GM12872 (cell line): Measurements from ENCODE around the gene PPIG.

ENCODE experiments used
- CTCF ChIP-seq: IDR thresholded peaks from 3 replicates; pipeline ENCODE4 v1.5.1; 2011; ENCODE audit warnings: low read depth, mild to moderate bottlenecking, low read length, moderate library complexity; ENCODE audit not compliant: insufficient read depth

The PPIG gene

GRCh38 chr2:169673921-169674320, 89.8 kb downstream of the PPIG start:
- TF ChIP-seq CTCF: no peak

GRCh38 chr2:169676357-169676756, 92.2 kb downstream of the PPIG start:
- peak; percentile 23; the same call in 1 of the 3 replicates for TF ChIP-seq CTCF

- TF ChIP-seq CTCF: no peak
These were observed 92.7 kb downstream of the PPIG start for GRCh38 chr2:169676850-169677249.

- no peak for TF ChIP-seq CTCF
These were observed 98.9 kb downstream of the PPIG start for GRCh38 chr2:169683054-169683424.

GRCh38 chr2:169683425-169684134, 99.4 kb downstream of the PPIG start:
- TF ChIP-seq CTCF: no peak

GRCh38 chr2:169684135-169684565, 100.0 kb downstream of the PPIG start:
- TF ChIP-seq CTCF: no peak

- no peak for TF ChIP-seq CTCF
These were observed 106.8 kb downstream of the PPIG start for GRCh38 chr2:169690958-169691357.
